K562 (cell line): ENCODE results near the gene METRNL. TPM values are rescaled to one million over a fixed set of nuclear protein-coding genes. Genes with fewer than 3 reads are reported as not detected.

Experiments
- BRCA1 ChIP-seq, 2 experiments: fragments of 450-650 bp in 1 of 2; sonication (generic) in 1 of 2; formaldehyde crosslinking in 1 of 2; IDR thresholded peaks; 2 replicates each; pipeline versions ENCODE4 v1.5.0 to v1.6.1; 2017 to 2020; ENCODE audit warnings: mild to moderate bottlenecking in 1 of 2, missing genetic modification reagents in 1 of 2
- CREM ChIP-seq: IDR thresholded peaks from 2 replicates; pipeline ENCODE4 v1.6.1; 2014; ENCODE audit warnings: antibody characterized with exemption, low read depth
- ETV1 ChIP-seq: fragments of 450-650 bp; conservative IDR thresholded peaks from 2 replicates; pipeline ENCODE4 v1.6.1; 2016; ENCODE audit warnings: missing genetic modification characterization, control low read depth, low read depth, missing compliant biosample characterization
- FOSL1 ChIP-seq: fragments of 200-800 bp; sonication (Bioruptor generic); conservative IDR thresholded peaks from 2 replicates; pipeline ENCODE4 v1.6.1; 2016; ENCODE audit warnings: missing genetic modification characterization, missing compliant biosample characterization
- HNRNPLL ChIP-seq: fragments of 200-400 bp; formaldehyde crosslinking; IDR thresholded peaks from 2 replicates; pipeline ENCODE4 v1.6.1; 2017; ENCODE audit warnings: low read length, low read depth, mild to moderate bottlenecking; ENCODE audit not compliant: poor library complexity, severe bottlenecking
- IFI16 ChIP-seq: fragments of 250-450 bp; sonication (Bioruptor Pico); IDR thresholded peaks from 2 replicates; pipeline ENCODE4 v2.1.2; 2022; ENCODE audit warnings: mild to moderate bottlenecking, inconsistent platforms
- ILF3 ChIP-seq: fragments of 450-650 bp; IDR thresholded peaks from 2 replicates; pipeline ENCODE4 v1.6.1; 2018; ENCODE audit warnings: antibody characterized with exemption, mild to moderate bottlenecking, moderate library complexity, borderline replicate concordance
- LEF1 ChIP-seq: fragments of 450-650 bp; IDR thresholded peaks from 2 replicates; pipeline ENCODE4 v1.6.1; 2016; ENCODE audit warnings: mild to moderate bottlenecking
- NFIC ChIP-seq: fragments of 450-650 bp; IDR thresholded peaks from 2 replicates; pipeline ENCODE4 v1.6.1; 2017; ENCODE audit warnings: mild to moderate bottlenecking, inconsistent platforms
- NFXL1 ChIP-seq: fragments of 450-650 bp; formaldehyde crosslinking; IDR thresholded peaks from 2 replicates; pipeline ENCODE4 v1.4.0; 2021; ENCODE audit warnings: mild to moderate bottlenecking
- REST ChIP-seq, 2 experiments: fragments of 450-650 bp; formaldehyde crosslinking in 1 of 2; IDR thresholded peaks; 2 replicates each; pipeline versions ENCODE4 v1.4.0 to v1.6.1; 2014 to 2020; ENCODE audit warnings: mild to moderate bottlenecking in 2 of 2, borderline replicate concordance in 1 of 2, low read depth in 1 of 2
- RNF2 ChIP-seq: sonication (generic); IDR thresholded peaks from 2 replicates; pipeline ENCODE4 v1.6.1; 2016
- SAFB ChIP-seq: fragments of 200-400 bp; formaldehyde crosslinking; IDR thresholded peaks from 2 replicates; pipeline ENCODE4 v1.6.1; 2017; ENCODE audit warnings: low read depth, low read length, borderline replicate concordance
- SMARCB1 ChIP-seq: IDR thresholded peaks from 2 replicates; pipeline ENCODE4 v1.6.1; 2011; ENCODE audit warnings: improper control_type of control experiment, low read depth; ENCODE audit not compliant: insufficient read length
- SREBF1 ChIP-seq: fragments of 150-350 bp; IDR thresholded peaks from 2 replicates; pipeline ENCODE4 v1.6.1; 2014; ENCODE audit warnings: antibody characterized with exemption, low read depth, low read length, borderline replicate concordance
- STAT5B ChIP-seq: fragments of 250-450 bp; sonication (Bioruptor Pico); IDR thresholded peaks from 2 replicates; pipeline ENCODE4 v1.8.0; 2021; ENCODE audit warnings: mild to moderate bottlenecking, inconsistent platforms
- ZNF121 ChIP-seq: sonication (generic); formaldehyde crosslinking; conservative IDR thresholded peaks from 2 replicates; pipeline ENCODE4 v1.8.0; 2022; ENCODE audit warnings: missing genetic modification reagents
- ZNF184 ChIP-seq: sonication (generic); formaldehyde crosslinking; IDR thresholded peaks from 2 replicates; pipeline ENCODE4 v1.5.0; 2020; ENCODE audit warnings: missing genetic modification reagents
- ZNF277 ChIP-seq: fragments of 250-450 bp; sonication (Bioruptor Pico); IDR thresholded peaks from 2 replicates; pipeline ENCODE4 v1.8.0; 2022; ENCODE audit warnings: inconsistent platforms, mild to moderate bottlenecking, moderate library complexity, borderline replicate concordance
- ZNF695 ChIP-seq: fragments of 450-650 bp; formaldehyde crosslinking; IDR thresholded peaks from 2 replicates; pipeline ENCODE4 v1.4.0; 2020; ENCODE audit warnings: mild to moderate bottlenecking, moderate library complexity
- polyA plus RNA-seq, 8 experiments: library from polyadenylated mRNA; depleted of rRNA in 4 of 8; stranded (reverse) in 5 of 8; unstranded in 3 of 8; fragments of >200 nt; fragmentation: Nextera tagmentation in 2 of 8; fragmentation: Illumina TruSeq in 1 of 8; extraction: Ambion mirVana in 2 of 8; extraction: Trizol in 1 of 8; gene quantifications; 2 replicates each; pipeline versions ENCODE4 v1.2.1 to v1.2.3, GENCODE V29; 2011 to 2014; ENCODE audit warnings: inconsistent platforms in 1 of 8, missing spikeins in 1 of 8
- total RNA-seq, 7 experiments: library from RNA; depleted of rRNA in 6 of 7; stranded (reverse); fragments of >200 nt in 6 of 7; fragmentation: Illumina TruSeq in 2 of 7; extraction: Trizol in 2 of 7; gene quantifications; 2 replicates each; pipeline versions ENCODE4 v1.2.1 to v1.2.3, GENCODE V29; 2011 to 2021; ENCODE audit warnings: low replicate concordance in 1 of 7

METRNL gene
- total and polyA plus RNA-seq, 9 of the 15 experiments (the other 6 are each of a cell fraction or from before 2014, with no cell fraction given): 0.17 to 31.8 (median 2.9) TPM

- TF ChIP-seq BRCA1 (IDR thresholded peaks at IDR 0.05) (no peak), BRCA1 (CRISPR knock-in tag; IDR thresholded peaks at IDR 0.05) (no peak), ZNF121 (CRISPR knock-in tag) (no peak), STAT5B (CRISPR knock-in tag) (no peak), SREBF1 (no peak), ZNF184 (CRISPR knock-in tag) (no peak), HNRNPLL (no peak), ILF3 (no peak), SAFB (no peak), NFXL1 (CRISPR knock-in tag) (no peak), IFI16 (CRISPR knock-in tag) (no peak), FOSL1 (tag) (peak; percentile 54; the same call in 1 of the 2 replicates), ZNF695 (CRISPR knock-in tag) (no peak), CREM (peak; percentile 59), RNF2 (peak; percentile 41; the same call in 1 of the 2 replicates), SMARCB1 (no peak), ETV1 (tag) (peak; percentile 31), NFIC (peak; percentile 41; the same call in 1 of the 2 replicates), REST (IDR thresholded peaks at IDR 0.05; ENCODE audit: borderline replicate concordance) (no peak), REST (CRISPR knock-in tag; IDR thresholded peaks at IDR 0.05; ENCODE audit: low read depth) (no peak), ZNF277 (CRISPR knock-in tag) (no peak), LEF1 (peak; percentile 65; the same call in 1 of the 2 replicates)
These were observed 30.6 kb downstream of the METRNL start (continued) for GRCh38 chr17:83109793-83110645.
